AG04450 (cell line): Measurements from ENCODE around the gene NID1. TPM values are rescaled to one million over a fixed set of nuclear protein-coding genes. Genes with fewer than 3 reads are reported as not detected.
A peak's percentile ranks its signal among the peaks of the same experiment; 100 is the strongest.

Source experiments
- CTCF ChIA-PET: fragments of 300-600, 350-600 bp; formaldehyde crosslinking; extraction: SDS; loops from one replicate; lab custom pipeline; 2022; ENCODE audit warnings: antibody characterized with exemption, inconsistent platforms; lab: Charles Lee
- POLR2A ChIA-PET: fragments of 350-600 bp; formaldehyde crosslinking; extraction: SDS; loops from one replicate; lab custom pipeline; 2021; ENCODE audit warnings: antibody characterized with exemption, inconsistent platforms; lab: Yijun Ruan, JAX
- DNase-seq: peaks from one replicate; pipeline ENCODE4 v3.0.0-alpha.2; 2011; ENCODE audit warnings: low read depth, low spot score
- H3K27ac ChIP-seq: one replicate; pipeline ENCODE4 v1.5.1; 2012; ENCODE audit warnings: low read depth, low read length, control low read depth
- H3K27me3 ChIP-seq: one replicate; pipeline ENCODE4 v1.6.0; 2012; ENCODE audit warnings: low read length; ENCODE audit not compliant: control insufficient read depth, insufficient read depth
- H3K4me3 ChIP-seq: 2 replicates; pipeline ENCODE4 v1.5.1; 2011; ENCODE audit warnings: mild to moderate bottlenecking, low read depth, low read length, control low read depth
- H3K9me3 ChIP-seq: 2 replicates; pipeline ENCODE4 v1.5.1; 2012; ENCODE audit warnings: low read length; ENCODE audit not compliant: control insufficient read depth, insufficient read depth
- polyA plus RNA-seq: library from polyadenylated mRNA; depleted of rRNA; stranded (reverse); fragments of >200 nt; gene quantifications from 2 replicates; pipeline ENCODE4 v1.2.3, GENCODE V29; 2011
- TF ChIP-seq, protein P1 (sequence below): IDR thresholded peaks from 2 replicates; pipeline ENCODE4 v1.5.1; 2011; ENCODE audit warnings: low read depth, low read length, control low read depth, inconsistent platforms

Gene NID1
- polyA plus RNA-seq, 1 experiment = 137 TPM

DNA sequence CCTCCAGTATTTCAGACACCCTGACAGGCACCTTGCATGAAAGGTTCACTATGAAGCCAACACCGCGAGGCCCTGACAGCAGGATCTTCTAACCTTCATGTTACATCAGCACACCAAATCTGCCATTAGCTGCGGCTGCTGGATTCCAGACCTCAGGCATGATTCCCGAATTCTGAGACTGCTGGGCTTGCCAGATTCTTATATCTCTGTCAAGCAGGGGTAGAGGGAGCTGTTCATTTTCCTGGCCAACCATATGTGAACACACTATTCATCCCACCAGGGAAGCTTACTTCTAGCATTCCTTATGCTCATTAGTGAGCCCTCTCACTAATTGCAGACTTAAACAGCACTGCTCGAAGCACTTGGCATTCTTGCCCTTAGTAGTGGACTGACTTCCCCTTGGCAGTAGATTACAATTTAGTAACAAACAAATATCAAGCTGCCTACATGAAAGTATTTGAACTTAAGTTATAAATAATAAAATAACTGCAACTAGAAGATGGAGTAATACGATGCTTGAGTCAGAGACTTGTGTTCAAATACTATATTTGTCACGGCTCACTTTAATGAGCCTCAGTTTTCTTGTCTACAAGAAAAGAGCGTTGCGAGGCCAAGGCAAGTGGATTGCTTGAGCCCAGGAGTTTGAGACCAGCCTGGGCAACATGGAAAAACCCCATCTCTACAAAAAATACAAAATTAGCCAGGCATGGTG lies 43.3 kb downstream of the NID1 start:
- Histone ChIP-seq H3K9me3 (no peaks in the 10 kb centered on the region; the same call in 1 of the 2 replicates), H3K4me3 (no peak overlapping the region), H3K27me3 (no peaks in the 10 kb centered on the region), H3K27ac (peak overlapping the region; percentile 40)
- DNase-seq = no peak
- CTCF ChIA-PET = interaction anchor here (1.0 to 1.4 kb wide), 2 partner anchors 17 to 50 kb away, joined by 6 to 8 read pairs; no protein-coding TSS in a partner anchor
- TF ChIP-seq, protein P1, sequence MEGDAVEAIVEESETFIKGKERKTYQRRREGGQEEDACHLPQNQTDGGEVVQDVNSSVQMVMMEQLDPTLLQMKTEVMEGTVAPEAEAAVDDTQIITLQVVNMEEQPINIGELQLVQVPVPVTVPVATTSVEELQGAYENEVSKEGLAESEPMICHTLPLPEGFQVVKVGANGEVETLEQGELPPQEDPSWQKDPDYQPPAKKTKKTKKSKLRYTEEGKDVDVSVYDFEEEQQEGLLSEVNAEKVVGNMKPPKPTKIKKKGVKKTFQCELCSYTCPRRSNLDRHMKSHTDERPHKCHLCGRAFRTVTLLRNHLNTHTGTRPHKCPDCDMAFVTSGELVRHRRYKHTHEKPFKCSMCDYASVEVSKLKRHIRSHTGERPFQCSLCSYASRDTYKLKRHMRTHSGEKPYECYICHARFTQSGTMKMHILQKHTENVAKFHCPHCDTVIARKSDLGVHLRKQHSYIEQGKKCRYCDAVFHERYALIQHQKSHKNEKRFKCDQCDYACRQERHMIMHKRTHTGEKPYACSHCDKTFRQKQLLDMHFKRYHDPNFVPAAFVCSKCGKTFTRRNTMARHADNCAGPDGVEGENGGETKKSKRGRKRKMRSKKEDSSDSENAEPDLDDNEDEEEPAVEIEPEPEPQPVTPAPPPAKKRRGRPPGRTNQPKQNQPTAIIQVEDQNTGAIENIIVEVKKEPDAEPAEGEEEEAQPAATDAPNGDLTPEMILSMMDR = no peak
- POLR2A ChIA-PET = interaction anchor here (0.6 to 1.2 kb wide), 2 partner anchors 9 to 20 kb away, joined by 4 read pairs; no protein-coding TSS in a partner anchor

DNA sequence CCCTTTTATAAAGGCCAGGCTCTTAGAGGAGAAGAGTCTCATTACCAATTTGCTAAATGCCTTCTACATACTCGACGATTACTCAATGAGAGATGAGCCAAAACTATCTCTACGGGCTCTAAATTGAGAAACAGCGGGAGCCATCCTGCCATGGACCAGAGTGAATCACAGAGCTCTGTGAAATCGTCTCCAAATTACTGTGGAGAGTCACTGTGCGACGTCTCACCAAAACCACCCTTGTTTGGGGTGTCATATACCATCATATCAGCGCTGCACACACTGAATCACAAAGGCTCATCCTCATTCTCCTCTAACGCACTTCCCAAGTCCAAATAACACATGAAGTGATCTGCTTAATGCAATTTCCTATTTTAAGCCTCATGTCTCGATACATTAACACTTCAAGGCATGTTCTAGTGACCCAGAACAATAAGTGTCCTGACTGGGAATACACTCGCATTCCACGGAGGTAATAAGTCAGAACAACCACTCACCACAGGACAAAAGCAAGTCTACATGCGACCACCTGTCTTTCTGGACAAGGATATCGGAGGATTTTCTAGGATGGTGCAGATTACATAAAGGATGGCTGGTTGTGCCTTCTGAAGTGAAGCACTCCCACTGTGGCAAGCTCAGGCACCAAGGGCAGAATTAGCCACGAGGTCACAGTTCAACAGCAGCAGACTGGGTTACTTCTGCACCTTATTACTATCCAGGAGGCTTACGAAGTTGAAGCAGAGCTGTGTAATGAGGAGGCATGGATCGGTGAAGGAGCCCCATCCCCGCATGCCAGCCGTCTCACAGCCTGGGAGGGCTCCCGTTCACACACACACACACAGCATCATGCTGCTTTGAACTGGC lies 44.3 kb downstream of the NID1 start:
- H3K27ac ChIP-seq = no peak overlapping the region
- H3K9me3 ChIP-seq = no peaks in the 10 kb centered on the region
- TF ChIP-seq, protein P1 = no peak
- CTCF ChIA-PET = interaction anchor here (1.4 kb wide), 1 partner anchor 49 kb away, joined by 6 read pairs; no protein-coding TSS in a partner anchor
- no peak for DNase-seq
- POLR2A ChIA-PET = interaction anchor here (1.2 kb wide), 1 partner anchor 10 kb away, joined by 4 read pairs; no protein-coding TSS in a partner anchor
- no peaks in the 10 kb centered on the region for H3K27me3 ChIP-seq
- no peak overlapping the region for H3K4me3 ChIP-seq

DNA sequence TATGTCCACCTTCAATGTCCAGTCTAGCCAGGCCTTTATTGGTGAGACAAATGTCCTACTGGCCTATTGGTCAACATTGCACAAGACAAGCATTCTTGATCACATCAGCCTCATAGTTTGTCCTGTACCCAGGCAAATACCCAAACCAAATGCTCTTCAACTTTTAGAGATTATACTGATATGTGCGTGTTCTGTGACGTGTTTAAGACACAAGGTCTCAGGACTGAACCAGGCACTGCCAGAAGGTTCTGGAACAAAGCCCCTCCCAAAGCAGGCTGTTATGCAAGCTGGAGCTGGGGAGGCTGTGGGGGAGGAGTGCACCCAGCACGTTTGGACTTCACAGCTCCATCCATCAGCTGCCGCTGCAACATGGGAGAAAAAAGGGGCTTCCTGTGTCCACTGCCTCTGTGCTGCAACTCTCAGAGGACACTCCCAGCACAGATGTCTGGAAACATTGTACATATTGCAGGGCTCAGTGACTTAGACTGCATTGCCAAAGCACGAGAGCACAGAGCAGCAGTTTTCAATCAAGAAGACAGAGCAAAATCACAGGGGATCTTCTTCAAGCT lies 45.9 kb downstream of the NID1 start:
- POLR2A ChIA-PET = no interaction called here
- CTCF ChIA-PET = interaction anchor here (0.6 to 1.4 kb wide), 2 partner anchors 47 to 102 kb away, joined by 3 to 4 read pairs; no protein-coding TSS in a partner anchor

GRCh38 chr1:236016782-236017400 lies 48.0 kb downstream of the NID1 start:
- DNase-seq = no peak
- CTCF ChIA-PET = interaction anchor here (1.7 kb wide), 1 partner anchor 503 kb away, joined by 4 read pairs; no protein-coding TSS in a partner anchor
- Histone ChIP-seq H3K4me3 (no peak overlapping the region), H3K9me3 (no peaks in the 10 kb centered on the region), H3K27ac (no peak overlapping the region), H3K27me3 (no peaks in the 10 kb centered on the region)
- TF ChIP-seq, protein P1 = no peak
- POLR2A ChIA-PET = no interaction called here

More for the DNA sequence above, 45.9 kb downstream of the NID1 start:
- H3K27me3 ChIP-seq = no peaks in the 10 kb centered on the region
- TF ChIP-seq, protein P1 = no peak
- no peak overlapping the region for H3K27ac ChIP-seq
- DNase-seq = no peak
- H3K9me3 ChIP-seq = no peaks in the 10 kb centered on the region
- H3K4me3 ChIP-seq = no peak overlapping the region
